ENCODE results near the gene IQSEC3.

Gene IQSEC3

DNA sequence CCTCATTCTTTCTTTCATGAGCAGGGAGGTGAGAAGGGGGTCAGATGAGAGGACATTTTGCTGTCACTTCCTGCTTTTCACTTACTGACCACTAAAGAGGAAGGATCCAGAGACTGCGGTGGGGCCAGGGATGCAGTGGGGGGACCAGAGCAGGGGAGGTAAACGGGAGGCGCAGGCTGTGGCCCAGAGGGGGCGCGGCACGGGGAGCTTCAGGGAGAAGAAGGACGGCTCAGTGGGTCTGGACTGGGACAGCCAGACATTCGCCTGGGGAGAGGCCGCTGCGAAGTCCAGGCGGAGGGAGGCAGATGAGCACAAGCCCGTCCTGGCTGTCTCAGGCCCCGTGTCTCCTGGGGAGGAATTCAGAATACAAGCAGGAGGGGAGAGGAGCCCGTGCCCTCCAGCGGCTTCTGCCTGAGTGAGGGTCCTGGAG is 106.2 kb downstream of the IQSEC3 start:
- no peak for DNase-seq (ENCODE audit: extremely low spot score)
- TF ChIP-seq, protein P1, sequence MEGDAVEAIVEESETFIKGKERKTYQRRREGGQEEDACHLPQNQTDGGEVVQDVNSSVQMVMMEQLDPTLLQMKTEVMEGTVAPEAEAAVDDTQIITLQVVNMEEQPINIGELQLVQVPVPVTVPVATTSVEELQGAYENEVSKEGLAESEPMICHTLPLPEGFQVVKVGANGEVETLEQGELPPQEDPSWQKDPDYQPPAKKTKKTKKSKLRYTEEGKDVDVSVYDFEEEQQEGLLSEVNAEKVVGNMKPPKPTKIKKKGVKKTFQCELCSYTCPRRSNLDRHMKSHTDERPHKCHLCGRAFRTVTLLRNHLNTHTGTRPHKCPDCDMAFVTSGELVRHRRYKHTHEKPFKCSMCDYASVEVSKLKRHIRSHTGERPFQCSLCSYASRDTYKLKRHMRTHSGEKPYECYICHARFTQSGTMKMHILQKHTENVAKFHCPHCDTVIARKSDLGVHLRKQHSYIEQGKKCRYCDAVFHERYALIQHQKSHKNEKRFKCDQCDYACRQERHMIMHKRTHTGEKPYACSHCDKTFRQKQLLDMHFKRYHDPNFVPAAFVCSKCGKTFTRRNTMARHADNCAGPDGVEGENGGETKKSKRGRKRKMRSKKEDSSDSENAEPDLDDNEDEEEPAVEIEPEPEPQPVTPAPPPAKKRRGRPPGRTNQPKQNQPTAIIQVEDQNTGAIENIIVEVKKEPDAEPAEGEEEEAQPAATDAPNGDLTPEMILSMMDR (IDR thresholded peaks at IDR 0.05; ENCODE audit: control extremely low read depth, extremely low read depth, low read depth, missing control alignments) = no peak
- POLR2A ChIA-PET = no interaction called here
- CTCF ChIA-PET = no interaction called here

DNA sequence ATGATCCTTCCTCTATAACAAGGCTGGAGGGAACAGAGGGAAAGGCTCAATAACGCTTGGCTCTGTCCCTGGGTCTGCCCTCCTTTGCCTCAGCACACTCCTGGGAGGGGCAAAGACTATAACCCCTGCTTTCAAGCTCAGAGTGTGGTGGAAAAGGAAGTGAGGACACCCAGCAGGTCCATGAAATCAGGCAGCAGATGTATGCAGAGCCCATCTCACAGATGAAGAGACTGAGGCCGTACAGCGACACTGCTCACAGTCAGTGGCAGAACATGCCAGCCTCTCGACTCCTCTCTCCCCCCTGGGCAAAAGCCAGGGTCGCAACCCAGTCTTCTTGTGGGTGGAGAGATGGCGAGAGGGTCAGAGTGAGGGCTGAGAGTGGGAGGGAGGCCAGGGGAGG is 107.6 kb downstream of the IQSEC3 start:
- DNase-seq (ENCODE audit: extremely low spot score) = no peak

DNA sequence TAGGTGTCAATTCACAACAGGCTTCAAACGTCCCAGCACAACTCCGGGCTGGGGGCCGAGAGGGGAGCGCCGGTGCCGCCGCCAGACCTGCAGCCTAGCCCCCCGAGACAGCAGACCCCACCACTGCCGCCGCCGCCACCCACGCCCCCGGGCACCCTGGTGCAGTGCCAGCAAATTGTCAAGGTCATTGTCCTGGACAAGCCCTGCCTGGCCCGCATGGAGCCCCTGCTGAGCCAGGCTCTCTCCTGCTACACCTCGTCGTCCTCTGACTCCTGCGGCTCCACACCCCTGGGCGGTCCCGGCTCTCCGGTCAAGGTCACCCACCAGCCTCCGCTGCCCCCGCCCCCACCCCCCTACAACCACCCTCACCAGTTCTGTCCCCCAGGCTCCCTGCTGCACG is 108.0 kb downstream of the IQSEC3 start:
- no peak for DNase-seq (ENCODE audit: extremely low spot score)
- TF ChIP-seq, protein P1 (IDR thresholded peaks at IDR 0.05; ENCODE audit: control extremely low read depth, extremely low read depth, low read depth, missing control alignments) = no peak
- ChIA-PET POLR2A (no interaction called here), CTCF (no interaction called here)

More for the DNA sequence above, 107.6 kb downstream of the IQSEC3 start:
- TF ChIP-seq, protein P1 (IDR thresholded peaks at IDR 0.05; ENCODE audit: control extremely low read depth, extremely low read depth, low read depth, missing control alignments) = no peak
- ChIA-PET CTCF (no interaction called here), POLR2A (no interaction called here)

DNA sequence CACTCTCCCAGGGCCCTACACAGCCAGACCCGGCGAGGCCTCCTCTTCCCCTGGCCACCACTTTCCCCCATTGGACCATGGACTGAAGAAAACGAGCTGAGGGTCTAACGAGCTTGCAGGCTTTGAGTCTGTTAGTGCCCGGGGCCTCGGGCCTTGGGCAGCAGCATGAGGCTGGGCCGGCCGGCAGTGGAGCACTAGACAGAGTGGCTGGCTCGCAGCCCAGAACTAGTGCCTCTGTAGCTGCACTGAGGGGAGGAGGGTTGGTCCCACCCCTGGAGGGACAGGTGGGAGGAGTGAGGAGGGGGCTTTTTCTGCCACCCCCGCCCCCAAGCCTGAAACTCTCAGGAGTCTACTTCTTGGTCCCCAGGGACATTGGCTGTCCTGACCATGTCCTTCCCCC is 108.7 kb downstream of the IQSEC3 start:
- TF ChIP-seq, protein P1 (IDR thresholded peaks at IDR 0.05; ENCODE audit: control extremely low read depth, extremely low read depth, low read depth, missing control alignments) = no peak
- CTCF ChIA-PET = no interaction called here
- POLR2A ChIA-PET = no interaction called here
- DNase-seq (ENCODE audit: extremely low spot score) = no peak

DNA sequence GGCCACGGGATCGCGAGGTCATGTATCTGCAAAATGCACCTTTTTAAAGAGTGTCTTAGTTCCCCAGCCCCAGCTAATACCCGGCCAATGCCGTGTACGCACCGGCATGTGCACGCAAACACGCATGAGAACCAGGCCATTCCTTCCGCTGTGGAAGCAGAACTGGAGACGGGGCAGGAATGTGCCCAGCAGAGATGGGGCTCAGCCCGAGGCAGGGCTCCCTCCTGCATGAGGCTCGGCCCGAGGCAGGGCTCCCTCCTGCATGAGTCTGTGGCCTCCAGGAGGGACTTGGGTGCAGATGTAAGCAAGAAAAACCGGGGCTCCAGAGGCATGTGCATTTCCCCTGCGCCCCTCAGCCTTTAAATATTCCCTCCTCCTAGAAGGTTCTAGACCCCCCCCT is 109.2 kb downstream of the IQSEC3 start:
- ChIA-PET CTCF (no interaction called here), POLR2A (no interaction called here)
- no peak for DNase-seq (ENCODE audit: extremely low spot score)
- TF ChIP-seq, protein P1 (IDR thresholded peaks at IDR 0.05; ENCODE audit: control extremely low read depth, extremely low read depth, low read depth, missing control alignments) = no peak

DNA sequence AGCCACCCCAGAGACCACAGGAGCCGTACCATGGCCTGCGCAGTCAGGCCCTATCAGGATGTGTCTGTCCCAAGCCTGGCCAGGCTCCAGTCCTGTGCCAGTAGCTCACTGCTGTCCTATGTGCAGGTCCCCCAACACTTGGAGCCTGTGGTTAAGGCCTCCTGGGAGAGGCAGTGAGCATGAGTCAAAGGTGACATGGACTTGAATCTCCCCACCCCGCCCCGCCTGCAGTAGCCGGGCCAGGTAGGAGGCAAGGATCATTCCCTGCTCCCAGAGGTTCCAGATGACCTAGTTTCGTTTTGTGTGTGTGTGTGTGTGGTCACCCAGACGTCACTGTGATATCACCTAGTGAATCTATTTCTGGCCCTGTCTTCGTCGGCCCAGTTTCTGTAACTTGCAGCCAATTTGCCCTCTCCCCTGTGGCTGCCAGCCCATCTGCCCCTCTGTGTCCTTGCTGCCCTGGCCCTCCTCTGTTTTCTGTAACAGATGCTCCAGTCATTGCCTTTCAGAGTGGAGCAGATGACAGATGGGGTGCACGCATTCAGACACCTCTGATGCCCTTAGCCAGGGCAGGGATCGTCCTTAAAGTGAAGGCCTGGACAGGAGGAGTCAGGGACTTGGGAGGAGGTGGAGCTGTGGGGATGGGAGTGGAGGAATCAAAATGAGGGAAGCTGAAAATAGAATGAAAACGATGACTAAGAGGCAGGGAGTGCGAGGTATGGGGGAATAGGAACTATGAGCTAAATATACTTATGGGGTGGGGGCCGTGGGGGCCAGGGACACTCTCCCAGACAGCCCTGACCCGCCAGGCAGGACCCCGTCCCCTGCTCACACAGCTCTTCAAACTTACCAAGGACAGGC is 110.0 kb downstream of the IQSEC3 start:
- ChIA-PET POLR2A (interaction anchor here (1.0 kb wide), 1 partner anchor 17 kb away, joined by 4 read pairs; no protein-coding TSS in a partner anchor), CTCF (no interaction called here)
- TF ChIP-seq, protein P1 (IDR thresholded peaks at IDR 0.05; ENCODE audit: control extremely low read depth, extremely low read depth, low read depth, missing control alignments) = no peak
- no peak for DNase-seq (ENCODE audit: extremely low spot score)

Data from GM10248 (cell line).